T follicular helper cell (primary cell): ENCODE results near the gene ADRA1B.

Experiments
- DNase-seq: peaks from one replicate; pipeline ENCODE4 v3.0.0-alpha.2; 2020; ENCODE audit warnings: low read depth
- total RNA-seq, 2 experiments: gene quantifications; one replicate each; lab custom pipeline; 2026; lab: John Stamatoyannopoulos, UW

ADRA1B gene
- 0 to 0.39 reads per million in 2 experiments for total RNA-seq

- peak; percentile 6 for DNase-seq
These were observed at the start of gene ADRA1B for GRCh38 chr5:159915904-159916840. ADRA1B (plus strand) TSS chr5:159916482; CDS start chr5:159916906, 424 bp downstream.

GRCh38 chr5:159873680-159874079 is 42.6 kb upstream of the ADRA1B start:
- DNase-seq, result no peak

- no peak for DNase-seq
These were observed 42.0 kb upstream of the ADRA1B start for GRCh38 chr5:159874263-159874662.

GRCh38 chr5:159877016-159877415 is 39.3 kb upstream of the ADRA1B start:
- DNase-seq, result no peak

- no peak for DNase-seq
These were observed 38.3 kb upstream of the ADRA1B start for GRCh38 chr5:159877894-159878448.

GRCh38 chr5:159878988-159879471 is 37.3 kb upstream of the ADRA1B start:
- DNase-seq, result no peak

- DNase-seq, result no peak
These were observed 35.6 kb upstream of the ADRA1B start for GRCh38 chr5:159880676-159881075.

- DNase-seq, result no peak
These were observed 34.3 kb upstream of the ADRA1B start for GRCh38 chr5:159881967-159882366.

GRCh38 chr5:159883522-159883950 is 32.7 kb upstream of the ADRA1B start:
- DNase-seq, result no peak

- no peak for DNase-seq
These were observed 31.2 kb upstream of the ADRA1B start for GRCh38 chr5:159884917-159885620.

- DNase-seq, result no peak
These were observed 30.0 kb upstream of the ADRA1B start for GRCh38 chr5:159886296-159886695.

- no peak for DNase-seq
These were observed 29.2 kb upstream of the ADRA1B start for GRCh38 chr5:159887050-159887449.

GRCh38 chr5:159888860-159889259 is 27.4 kb upstream of the ADRA1B start:
- DNase-seq, result no peak

- DNase-seq, result no peak
These were observed 26.1 kb upstream of the ADRA1B start for GRCh38 chr5:159890141-159890540.

GRCh38 chr5:159891371-159891770 is 24.9 kb upstream of the ADRA1B start:
- DNase-seq, result no peak

- no peak for DNase-seq
These were observed 23.1 kb upstream of the ADRA1B start for GRCh38 chr5:159893040-159893695.

- no peak for DNase-seq
These were observed 22.0 kb upstream of the ADRA1B start for GRCh38 chr5:159894149-159894720.

- no peak for DNase-seq
These were observed 18.4 kb upstream of the ADRA1B start for GRCh38 chr5:159897786-159898393.

GRCh38 chr5:159899067-159900049 is 16.9 kb upstream of the ADRA1B start:
- DNase-seq, result no peak

GRCh38 chr5:159901308-159901707 is 15.0 kb upstream of the ADRA1B start:
- no peak for DNase-seq
